K562 (cell line): ENCODE results near the gene DSE.

ENCODE experiments used
- ARID4B ChIP-seq: sonication (generic); formaldehyde crosslinking; IDR thresholded peaks from 2 replicates; pipeline ENCODE4 v1.8.0; 2022; ENCODE audit warnings: mild to moderate bottlenecking, missing genetic modification reagents
- BRF1 ChIP-seq: IDR thresholded peaks from 3 replicates; pipeline ENCODE4 v1.6.1; 2011; ENCODE audit warnings: borderline replicate concordance, mild to moderate bottlenecking; ENCODE audit not compliant: insufficient read length; ENCODE audit errors: extremely low read depth
- CHD2 ChIP-seq: IDR thresholded peaks from 2 replicates; pipeline ENCODE4 v1.6.1; 2011; ENCODE audit warnings: low read depth, low read length
- CTCF ChIP-seq, 3 experiments: IDR thresholded peaks in 2 of 3; conservative IDR thresholded peaks in 1 of 3; 2 replicates each; pipeline ENCODE4 v1.5.1; 2011 to 2012; ENCODE audit warnings: low read length in 3 of 3, mild to moderate bottlenecking in 3 of 3, control low read depth in 2 of 3, improper control_type of control experiment in 1 of 3, inconsistent platforms in 1 of 3, low read depth in 1 of 3, mixed read lengths in 1 of 3, moderate library complexity in 1 of 3; ENCODE audit not compliant: insufficient read depth in 2 of 3
- FOXA1 ChIP-seq: fragments of 450-650 bp; IDR thresholded peaks from 2 replicates; pipeline ENCODE4 v1.6.1; 2016; ENCODE audit warnings: mild to moderate bottlenecking, borderline replicate concordance
- NR0B1 ChIP-seq: fragments of 450-650 bp; IDR thresholded peaks from one replicate; pipeline ENCODE4 v1.6.1; 2018; ENCODE audit warnings: mild to moderate bottlenecking, moderate library complexity; ENCODE audit not compliant: partially characterized antibody
- PTBP1 ChIP-seq: fragments of 200-400 bp; formaldehyde crosslinking; IDR thresholded peaks from 2 replicates; pipeline ENCODE4 v1.6.1; 2017; ENCODE audit warnings: low read depth, low read length
- SIN3A ChIP-seq, 2 experiments: fragments of 150-350 bp in 1 of 2; IDR thresholded peaks; 2 replicates each; pipeline ENCODE4 v1.6.1; 2011 to 2016; ENCODE audit warnings: borderline replicate concordance in 2 of 2, low read depth in 2 of 2, low read length in 2 of 2, mild to moderate bottlenecking in 2 of 2, moderate library complexity in 2 of 2; ENCODE audit not compliant: control insufficient read depth in 1 of 2
- SMC3 ChIP-seq: conservative IDR thresholded peaks from 2 replicates; pipeline ENCODE4 v1.6.1; 2011; ENCODE audit warnings: low read depth, low read length, improper control_type of control experiment; ENCODE audit not compliant: insufficient read depth
- ZC3H4 ChIP-seq: sonication (generic); formaldehyde crosslinking; IDR thresholded peaks from 2 replicates; pipeline ENCODE4 v1.9.0; 2021; ENCODE audit warnings: missing genetic modification reagents, borderline replicate concordance
- ZNF121 ChIP-seq: sonication (generic); formaldehyde crosslinking; conservative IDR thresholded peaks from 2 replicates; pipeline ENCODE4 v1.8.0; 2022; ENCODE audit warnings: missing genetic modification reagents

- TF ChIP-seq ZC3H4 (CRISPR knock-in tag), result no peak
- no peak for TF ChIP-seq FOXA1
- no peak for TF ChIP-seq NR0B1
- no peak for TF ChIP-seq ARID4B (CRISPR knock-in tag)
- no peak for TF ChIP-seq CTCF (IDR thresholded peaks at IDR 0.05 in 2 of 3, conservative IDR thresholded peaks at IDR 0.05 in 1 of 3; ENCODE audit: insufficient read depth in 2 of 3, low read depth in 1 of 3, low read length in 3 of 3)
- TF ChIP-seq PTBP1, result no peak
- no peak for TF ChIP-seq SIN3A (IDR thresholded peaks at IDR 0.05; ENCODE audit: borderline replicate concordance in 2 of 2, control insufficient read depth in 1 of 2, low read depth in 2 of 2, low read length in 2 of 2)
- no peak for TF ChIP-seq ZNF121
- no peak for TF ChIP-seq BRF1
- TF ChIP-seq SMC3, result no peak
- TF ChIP-seq CHD2, result no peak
These were observed 73.8 kb downstream of the DSE start for GRCh38 chr6:116444575-116444974.
